NCI-H146 treated with DMSO at 0.1 percent for 48 hours (cell line): ENCODE measurements around the gene TTC14.
A peak's percentile ranks its signal among the peaks of the same experiment; 100 is the strongest.
"Not testable (repeated sequence)": the region's sequence is repeated elsewhere in the genome, so short reads cannot be mapped to it uniquely, and the experiment has no call there.

Experiments
- DNase-seq: peaks from one replicate; lab custom pipeline; 2025; ENCODE audit not compliant: unreplicated experiment; lab: John Stamatoyannopoulos, UW

TTC14 gene

GRCh38 chr3:180601688-180602666, at the start of gene TTC14:
TSS of gene TTC14 (plus strand) at chr3:180602163. CDS start at chr3:180602262, 99 bp downstream.
- peak; percentile 98 for DNase-seq

- peak; percentile 50 for DNase-seq
Observed at GRCh38 chr3:180563406-180563805, 38.6 kb upstream of the TTC14 start.

- no peak for DNase-seq
Observed at GRCh38 chr3:180564676-180565075, 37.3 kb upstream of the TTC14 start.

- DNase-seq: no peak
Observed at GRCh38 chr3:180570238-180570637, 31.7 kb upstream of the TTC14 start.

- no peak for DNase-seq
Observed at GRCh38 chr3:180571831-180572598, 29.9 kb upstream of the TTC14 start.

GRCh38 chr3:180575571-180575970, 26.4 kb upstream of the TTC14 start:
- DNase-seq: no peak

- no peak for DNase-seq
Observed at GRCh38 chr3:180580934-180581333, 21.0 kb upstream of the TTC14 start.

GRCh38 chr3:180590396-180590795, 11.6 kb upstream of the TTC14 start:
- DNase-seq: no peak

- not testable (repeated sequence) for DNase-seq
Observed at GRCh38 chr3:180593631-180594030, 8.3 kb upstream of the TTC14 start.

GRCh38 chr3:180594631-180595558, 7.1 kb upstream of the TTC14 start:
- DNase-seq: peak; percentile 75

- DNase-seq: no peak
Observed at GRCh38 chr3:180595559-180595935, 6.4 kb upstream of the TTC14 start.

GRCh38 chr3:180600473-180600872, 1.5 kb upstream of the TTC14 start:
- DNase-seq: no peak

GRCh38 chr3:180611006-180611405, 9.0 kb downstream of the TTC14 start:
- no peak for DNase-seq

- DNase-seq: no peak
Observed at GRCh38 chr3:180612364-180612763, 10.4 kb downstream of the TTC14 start.

GRCh38 chr3:180615954-180616353, 14.0 kb downstream of the TTC14 start:
- no peak for DNase-seq

- no peak for DNase-seq
Observed at GRCh38 chr3:180617049-180617448, 15.1 kb downstream of the TTC14 start.

GRCh38 chr3:180618563-180618962, 16.6 kb downstream of the TTC14 start:
- not testable (repeated sequence) for DNase-seq

- DNase-seq: no peak
Observed at GRCh38 chr3:180619723-180620122, 17.8 kb downstream of the TTC14 start.

- no peak for DNase-seq
Observed at GRCh38 chr3:180624714-180625113, 22.8 kb downstream of the TTC14 start.

GRCh38 chr3:180626844-180627243, 24.9 kb downstream of the TTC14 start:
- DNase-seq: no peak

- no peak for DNase-seq
Observed at GRCh38 chr3:180630371-180630770, 28.4 kb downstream of the TTC14 start.
